T-helper 1 cell treated with Interleukin-12 subunit alpha and Interleukin-12 subunit beta and Interleukin-4 antibody, amounts not matched to agents 30 μg/mL and 1 μg/mL, for 36 hours (primary cell): Measurements from ENCODE around the gene TEX54.

Source experiments
- H3K27ac Mint-ChIP-seq: one replicate; pipeline ENCODE4 v1.8.0; 2021; ENCODE audit warnings: mild to moderate bottlenecking, mixed read lengths
- H3K27me3 Mint-ChIP-seq: one replicate; pipeline ENCODE4 v1.8.0; 2021; ENCODE audit warnings: low read depth, mixed read lengths
- H3K36me3 Mint-ChIP-seq: one replicate; pipeline ENCODE4 v1.8.0; 2021; ENCODE audit warnings: low read depth, mixed read lengths
- H3K4me1 Mint-ChIP-seq: one replicate; pipeline ENCODE4 v1.8.0; 2021; ENCODE audit warnings: low read depth, mixed read lengths
- H3K4me3 Mint-ChIP-seq: one replicate; pipeline ENCODE4 v1.8.0; 2021; ENCODE audit warnings: mild to moderate bottlenecking, moderate library complexity, mixed read lengths
- H3K9me3 Mint-ChIP-seq: one replicate; pipeline ENCODE4 v1.8.0; 2021; ENCODE audit warnings: mixed read lengths

Gene TEX54

GRCh38 chr11:62791501-62792201, 41.0 kb downstream of the TEX54 start, which contains the start of gene TMEM223:
Gene TMEM223, minus strand, starts transcription at chr11:62792006. Its CDS starts 12 bp downstream, at chr11:62791994.
- Mint-ChIP-seq H3K27me3 (no peaks in the 10 kb centered on the region), H3K4me1 (peaks cover 37% of the 10 kb centered on the region), H3K36me3 (peaks cover 59% of the 10 kb centered on the region), H3K4me3 (peak within 1 kb of the TSS; percentile 93), H3K9me3 (no peaks in the 10 kb centered on the region), H3K27ac (peak within 1 kb of the TSS; percentile 90)

GRCh38 chr11:62789576-62789975, 43.1 kb downstream of the TEX54 start:
- no peaks in the 10 kb centered on the region for H3K9me3 Mint-ChIP-seq
- H3K27ac Mint-ChIP-seq = peak overlapping the region; percentile 70
- H3K4me1 Mint-ChIP-seq = peaks cover 44% of the 10 kb centered on the region
- peak overlapping the region; percentile 93 for H3K4me3 Mint-ChIP-seq
- no peaks in the 10 kb centered on the region for H3K27me3 Mint-ChIP-seq
- peaks cover 44% of the 10 kb centered on the region for H3K36me3 Mint-ChIP-seq

- peaks cover 44% of the 10 kb centered on the region for H3K4me1 Mint-ChIP-seq
- H3K36me3 Mint-ChIP-seq = peaks cover 39% of the 10 kb centered on the region
- no peaks in the 10 kb centered on the region for H3K9me3 Mint-ChIP-seq
- peak overlapping the region; percentile 93 for H3K4me3 Mint-ChIP-seq
- peak overlapping the region; percentile 70 for H3K27ac Mint-ChIP-seq
- no peaks in the 10 kb centered on the region for H3K27me3 Mint-ChIP-seq
Observed at GRCh38 chr11:62788991-62789390, 43.6 kb downstream of the TEX54 start.

DNA sequence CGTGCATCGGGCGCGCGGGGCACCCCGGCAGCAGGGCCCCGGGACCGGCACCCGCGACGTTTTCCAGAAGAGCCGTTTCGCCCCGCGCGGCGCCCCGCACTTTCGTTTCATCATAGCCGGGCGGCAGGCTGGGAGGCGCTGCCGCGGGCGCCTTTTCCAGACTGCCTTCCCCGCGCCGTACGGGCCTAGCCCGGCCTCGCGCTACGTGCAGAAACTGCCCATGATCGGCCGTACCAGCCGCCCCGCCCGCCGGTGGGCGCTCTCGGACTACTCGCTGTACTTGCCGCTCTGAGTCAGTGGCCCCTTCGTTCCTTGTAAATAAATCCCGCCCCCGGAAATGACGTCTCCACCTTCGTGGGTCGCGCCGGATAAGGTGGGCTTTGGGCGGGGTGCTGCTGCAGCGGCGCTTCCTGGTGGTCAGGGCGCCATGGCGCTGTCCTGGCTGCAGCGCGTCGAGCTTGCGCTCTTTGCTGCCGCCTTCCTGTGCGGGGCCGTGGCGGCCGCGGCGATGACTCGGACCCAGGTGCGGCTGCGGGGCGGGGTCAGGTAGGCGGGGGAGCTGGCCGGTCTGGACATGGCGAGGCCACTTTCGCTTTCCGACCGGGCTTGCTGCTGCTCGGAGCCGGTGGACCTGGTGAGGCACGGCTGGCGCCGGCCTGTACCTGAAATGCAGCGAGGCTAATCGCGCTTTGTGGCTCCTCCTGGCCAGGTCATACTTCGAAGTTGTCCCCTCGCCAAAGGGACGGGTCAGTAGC, 45.5 kb downstream of the TEX54 start, which contains the start of gene TMEM179B:
Gene TMEM179B, plus strand, starts transcription at position 398 of the 755 bp plus-strand sequence. Its CDS starts 30 bp downstream, at position 428.
- Mint-ChIP-seq H3K27ac (peak within 1 kb of the TSS; percentile 93), H3K9me3 (no peaks in the 10 kb centered on the region), H3K4me3 (peak within 1 kb of the TSS; percentile 93), H3K27me3 (no peaks in the 10 kb centered on the region), H3K4me1 (peaks cover 38% of the 10 kb centered on the region), H3K36me3 (peaks cover 34% of the 10 kb centered on the region)

GRCh38 chr11:62786318-62787004, 46.2 kb downstream of the TEX54 start:
- peak overlapping the region; percentile 86 for H3K4me3 Mint-ChIP-seq
- peak overlapping the region; percentile 87 for H3K27ac Mint-ChIP-seq
- H3K4me1 Mint-ChIP-seq = peaks cover 34% of the 10 kb centered on the region
- H3K36me3 Mint-ChIP-seq = peaks cover 32% of the 10 kb centered on the region
- no peaks in the 10 kb centered on the region for H3K27me3 Mint-ChIP-seq
- H3K9me3 Mint-ChIP-seq = no peaks in the 10 kb centered on the region

GRCh38 chr11:62782753-62783152, 49.9 kb downstream of the TEX54 start:
- no peaks in the 10 kb centered on the region for H3K9me3 Mint-ChIP-seq
- H3K27ac Mint-ChIP-seq = no peak overlapping the region
- H3K27me3 Mint-ChIP-seq = no peaks in the 10 kb centered on the region
- peaks cover 16% of the 10 kb centered on the region for H3K36me3 Mint-ChIP-seq
- H3K4me1 Mint-ChIP-seq = peaks cover 16% of the 10 kb centered on the region
- no peak overlapping the region for H3K4me3 Mint-ChIP-seq
